Activated CD4-positive, alpha-beta T cell treated with anti-CD3 and anti-CD28 coated beads for 24 hours (primary cell): ENCODE measurements around the gene NFIA.

ENCODE experiments used
- DNase-seq, 2 donors: peaks; one replicate each; pipeline ENCODE4 v3.0.0-alpha.2; 2020; ENCODE audit warnings: low read depth in 2 of 2

Gene NFIA

DNA sequence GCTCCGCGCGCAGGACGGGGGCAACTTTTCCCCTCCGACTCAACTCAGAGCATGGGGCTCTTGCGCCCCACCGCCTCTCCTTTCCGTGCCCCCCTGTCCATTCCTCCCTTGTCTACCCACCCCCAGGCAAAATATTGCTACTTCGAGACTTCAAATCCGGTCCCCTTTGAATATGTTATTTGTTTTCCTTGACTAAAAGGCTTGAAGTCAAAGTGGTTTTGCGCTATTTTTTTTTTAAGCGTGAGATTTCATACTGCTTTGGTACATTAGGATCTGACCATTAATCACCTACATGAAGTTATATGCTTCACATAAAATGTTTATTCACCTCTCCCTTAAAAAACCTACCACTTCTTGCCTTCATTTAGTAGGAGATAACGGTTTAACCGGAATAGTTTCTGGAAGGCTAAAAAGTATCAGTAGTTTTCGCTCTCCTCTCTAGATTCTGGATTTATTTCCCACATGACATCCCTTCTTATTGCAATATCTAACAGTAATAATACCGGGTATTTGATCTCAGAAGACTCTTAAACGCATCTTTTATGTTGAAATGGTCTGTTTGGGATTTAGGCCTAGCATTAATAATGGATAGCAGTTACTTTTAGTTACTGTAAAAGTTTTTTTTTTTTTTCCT, 1.6 kb downstream of the NFIA start:
- no peak for DNase-seq

DNA sequence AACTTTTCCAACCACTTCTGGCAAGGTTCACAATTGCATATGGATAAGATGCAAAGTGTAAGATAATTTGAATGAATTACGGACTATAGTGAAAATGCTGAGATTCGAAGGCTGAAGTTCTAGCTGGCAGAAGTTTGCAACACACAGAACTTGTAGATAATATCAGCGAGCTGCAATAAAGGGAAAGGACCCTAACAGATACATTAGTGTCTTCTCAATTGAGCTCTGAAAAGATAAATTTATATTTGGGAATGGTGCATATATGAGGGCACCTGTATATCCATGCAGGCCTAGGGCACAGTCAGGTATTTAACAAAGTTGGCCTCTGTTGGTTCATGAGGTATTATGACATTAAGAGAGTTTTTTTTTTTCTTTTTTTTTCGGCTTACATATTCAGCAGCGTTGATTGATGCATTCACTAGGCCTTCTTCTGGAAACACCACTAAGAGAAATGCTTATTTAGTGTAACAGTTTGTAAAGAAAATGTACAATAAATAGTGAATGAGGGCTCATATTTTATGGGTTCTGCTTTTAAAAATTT, 2.2 kb downstream of the NFIA start:
- DNase-seq = no peak

DNA sequence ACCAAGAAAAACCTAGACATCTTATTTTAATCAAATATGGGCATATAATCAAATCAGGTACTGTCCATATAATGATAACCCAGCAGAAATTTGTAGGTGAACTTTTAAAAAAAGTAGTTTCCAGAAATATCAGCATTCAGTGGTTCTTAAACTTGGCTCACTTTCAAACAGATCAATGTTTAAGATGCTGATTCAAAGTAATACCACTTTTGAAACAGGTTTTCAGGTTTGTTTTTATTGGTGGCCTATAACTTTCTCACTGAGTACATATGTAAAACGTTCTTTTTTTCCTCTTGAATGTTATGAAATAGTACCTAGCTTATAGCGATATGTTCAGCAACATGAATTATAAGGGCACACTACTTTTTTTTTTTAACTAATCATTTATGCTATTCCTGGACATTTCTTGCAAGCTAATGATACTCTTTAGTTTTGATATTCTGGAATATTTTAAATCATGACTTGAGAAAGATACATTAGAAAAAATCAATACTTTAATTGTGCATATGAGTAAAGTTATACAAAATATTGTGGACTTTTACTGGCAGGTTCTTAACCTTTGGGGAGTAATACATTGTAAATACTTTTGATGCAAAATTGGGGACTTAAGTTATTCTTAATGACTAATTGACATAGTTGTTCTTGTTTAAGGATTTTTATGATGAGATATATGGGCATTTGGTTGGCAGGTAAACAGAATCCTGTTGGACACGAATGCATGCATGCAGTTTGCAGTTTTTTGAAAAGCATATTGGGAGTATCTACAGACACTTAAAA, 3.0 kb downstream of the NFIA start:
- DNase-seq = no peak

DNA sequence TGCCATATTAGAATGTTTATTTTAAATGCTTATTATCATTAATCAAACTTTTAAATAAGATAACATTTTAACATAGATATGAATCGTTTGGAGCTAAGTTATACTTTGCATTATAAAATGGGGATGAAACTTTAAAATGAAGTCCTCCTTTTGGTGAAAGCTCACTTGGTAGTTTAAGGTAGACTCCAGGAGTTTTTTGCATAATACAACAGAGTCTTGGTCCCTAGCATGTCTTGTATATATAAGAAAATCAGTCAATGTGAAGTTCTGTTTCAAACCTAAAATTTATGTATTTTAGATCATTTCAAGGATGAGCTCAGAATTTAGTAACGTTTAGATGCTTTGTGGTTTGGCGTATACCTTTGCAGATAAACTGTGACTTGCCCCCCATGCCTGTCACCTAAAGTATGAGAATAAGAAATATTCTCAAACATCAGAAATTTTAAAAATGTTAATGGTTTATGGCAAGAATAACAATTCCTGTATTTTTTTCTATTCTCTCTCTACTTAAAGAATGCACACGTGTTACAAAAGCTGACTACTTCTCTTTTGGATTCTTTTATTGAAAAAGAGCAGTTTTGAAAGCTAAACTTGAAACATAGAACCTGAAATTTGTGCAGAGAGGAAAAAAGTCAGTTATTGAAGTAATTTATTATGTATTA, 3.8 kb downstream of the NFIA start:
- no peak for DNase-seq

DNA sequence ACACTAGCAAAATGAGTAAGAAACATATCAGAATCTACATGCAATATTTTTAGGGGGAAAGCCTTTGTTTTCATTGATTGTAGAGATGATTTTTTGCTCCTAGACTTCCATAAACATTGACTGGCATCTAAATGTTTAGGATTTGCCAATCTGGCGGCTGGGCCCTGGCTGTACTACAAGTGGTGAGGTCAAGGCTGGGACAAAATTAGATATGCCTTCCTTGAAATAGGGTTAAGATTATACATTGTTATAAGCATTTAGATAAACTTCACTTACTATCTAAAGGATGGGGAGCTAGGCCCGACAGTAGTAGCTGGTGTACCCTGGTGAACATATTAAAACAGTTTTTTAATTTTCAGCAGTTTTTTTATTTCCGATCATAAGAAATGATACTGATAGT, 5.2 kb downstream of the NFIA start:
- DNase-seq = no peak

DNA sequence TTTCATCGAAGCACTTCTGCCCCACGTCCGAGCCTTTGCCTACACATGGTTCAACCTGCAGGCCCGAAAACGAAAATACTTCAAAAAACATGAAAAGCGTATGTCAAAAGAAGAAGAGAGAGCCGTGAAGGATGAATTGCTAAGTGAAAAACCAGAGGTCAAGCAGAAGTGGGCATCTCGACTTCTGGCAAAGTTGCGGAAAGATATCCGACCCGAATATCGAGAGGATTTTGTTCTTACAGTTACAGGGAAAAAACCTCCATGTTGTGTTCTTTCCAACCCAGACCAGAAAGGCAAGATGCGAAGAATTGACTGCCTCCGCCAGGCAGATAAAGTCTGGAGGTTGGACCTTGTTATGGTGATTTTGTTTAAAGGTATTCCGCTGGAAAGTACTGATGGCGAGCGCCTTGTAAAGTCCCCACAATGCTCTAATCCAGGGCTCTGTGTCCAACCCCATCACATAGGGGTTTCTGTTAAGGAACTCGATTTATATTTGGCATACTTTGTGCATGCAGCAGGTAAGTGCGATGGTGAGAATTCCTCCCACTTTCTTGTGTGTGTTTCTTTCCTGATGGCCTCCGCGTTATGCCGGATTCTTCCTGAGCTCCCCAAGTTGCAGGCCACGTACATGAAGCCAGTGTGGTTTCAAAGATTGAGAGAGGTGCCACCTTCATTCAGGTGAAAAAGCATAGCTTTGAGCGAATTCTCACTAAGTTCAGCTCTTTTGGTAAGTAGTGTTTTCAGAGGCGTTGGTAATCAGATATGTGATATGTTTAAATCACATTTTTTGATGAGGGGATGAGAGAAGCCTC, 6.0 kb downstream of the NFIA start:
- no peak for DNase-seq

DNA sequence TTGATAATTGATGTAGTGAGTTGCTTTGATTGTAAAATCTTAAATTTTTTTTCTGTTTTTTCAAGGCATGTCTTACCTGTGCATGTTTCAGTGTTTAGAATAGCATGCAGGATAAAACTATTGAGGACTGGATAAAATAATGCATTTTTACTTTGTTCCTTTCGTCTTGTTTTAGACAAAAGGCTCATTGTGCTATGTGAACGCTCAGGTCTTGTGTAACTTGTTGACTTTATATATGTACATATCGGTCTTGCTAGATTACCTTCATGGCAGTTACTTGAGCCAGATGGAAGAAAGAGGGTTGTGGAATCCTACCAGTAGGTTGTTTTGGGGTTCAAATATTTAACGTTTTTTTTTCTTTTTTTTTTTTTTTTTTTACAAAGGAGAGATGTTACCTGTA, 7.0 kb downstream of the NFIA start:
- DNase-seq = no peak

DNA sequence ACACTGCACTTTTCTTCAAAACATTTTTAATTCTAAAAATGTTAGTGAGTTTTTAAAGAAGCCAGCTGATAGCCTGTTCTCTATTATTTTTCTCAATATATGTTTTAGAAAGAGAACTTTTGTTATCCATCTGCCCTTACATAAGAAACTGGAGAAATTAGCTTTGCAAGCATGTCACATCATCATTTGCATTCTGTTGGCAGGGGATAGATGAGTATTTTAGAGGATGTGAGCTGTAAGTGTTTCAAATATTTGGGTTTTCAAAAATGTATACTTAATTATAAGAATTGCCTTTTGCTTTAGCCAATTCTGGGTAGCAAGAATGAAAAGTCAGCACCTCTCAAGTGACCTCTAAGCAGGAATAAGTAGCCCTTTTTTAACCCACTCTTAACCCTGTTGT, 7.4 kb downstream of the NFIA start:
- DNase-seq = no peak

DNA sequence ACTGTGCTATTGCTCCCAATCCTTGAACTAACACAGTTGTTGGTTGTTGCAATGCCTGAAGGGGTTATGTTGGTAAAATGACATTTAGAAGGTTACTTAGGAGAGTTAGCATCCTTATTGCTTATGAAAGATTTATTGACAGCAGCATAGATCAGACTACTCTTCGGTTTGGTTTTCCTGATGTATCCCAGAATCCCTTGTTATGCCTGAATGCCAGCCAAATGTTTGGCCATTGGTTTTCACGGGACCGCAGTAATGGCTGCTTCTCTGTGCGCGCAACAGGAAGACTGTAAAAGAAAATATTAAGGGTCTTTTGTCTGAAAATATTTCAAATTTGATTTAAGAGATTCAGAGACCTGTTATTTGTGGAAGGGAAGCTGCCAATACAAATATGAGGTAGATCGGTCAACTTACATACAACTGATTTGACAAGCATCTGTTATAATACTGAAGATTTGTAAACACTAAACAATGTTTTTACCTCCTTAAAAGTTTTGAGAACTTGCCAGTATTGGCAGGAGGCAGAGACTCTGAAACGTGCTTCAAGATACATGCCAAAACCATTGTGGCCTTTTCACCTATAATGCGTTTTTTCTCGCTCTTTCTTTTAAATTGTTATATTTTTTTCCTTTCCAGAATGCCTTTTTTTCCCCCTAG, 8.3 kb downstream of the NFIA start:
- DNase-seq = no peak

DNA sequence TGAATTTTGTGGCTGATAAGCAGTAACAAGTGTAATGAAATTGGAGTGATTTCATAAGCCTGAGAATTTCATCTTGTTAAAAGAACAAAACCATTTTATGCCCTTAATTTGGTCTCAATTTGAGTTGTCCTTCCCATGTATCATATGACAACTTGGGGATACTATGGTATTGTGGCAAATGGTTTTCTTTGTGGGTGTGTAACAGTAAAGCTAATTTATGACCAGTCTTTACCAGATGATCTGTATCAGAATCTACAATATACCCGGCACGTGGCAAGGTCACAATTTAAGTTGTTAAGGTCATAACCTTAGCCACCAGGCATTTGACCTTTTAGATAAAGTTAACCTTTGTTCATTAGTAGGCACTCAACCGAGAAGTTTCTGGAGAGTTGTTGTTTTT, 9.1 kb downstream of the NFIA start:
- DNase-seq = no peak

DNA sequence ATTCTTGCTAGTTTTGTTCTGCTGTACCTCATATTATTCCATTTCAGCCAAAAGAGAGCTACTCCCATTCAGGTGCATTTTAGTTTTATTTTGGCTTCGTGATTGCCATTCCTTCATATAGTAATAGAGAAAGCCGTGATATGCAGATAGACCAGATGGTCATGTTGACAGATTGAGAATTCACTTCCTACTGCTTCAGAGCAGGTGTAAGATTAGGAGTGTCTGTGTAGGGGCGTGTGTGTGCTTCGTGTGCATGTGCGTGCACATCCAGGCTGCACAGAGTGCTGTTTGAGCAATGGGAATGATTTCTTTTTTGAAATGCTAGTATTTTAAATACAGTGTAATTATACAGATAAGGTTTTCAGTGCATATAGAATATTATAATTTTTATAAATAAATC, 10.3 kb downstream of the NFIA start:
- DNase-seq = no peak

DNA sequence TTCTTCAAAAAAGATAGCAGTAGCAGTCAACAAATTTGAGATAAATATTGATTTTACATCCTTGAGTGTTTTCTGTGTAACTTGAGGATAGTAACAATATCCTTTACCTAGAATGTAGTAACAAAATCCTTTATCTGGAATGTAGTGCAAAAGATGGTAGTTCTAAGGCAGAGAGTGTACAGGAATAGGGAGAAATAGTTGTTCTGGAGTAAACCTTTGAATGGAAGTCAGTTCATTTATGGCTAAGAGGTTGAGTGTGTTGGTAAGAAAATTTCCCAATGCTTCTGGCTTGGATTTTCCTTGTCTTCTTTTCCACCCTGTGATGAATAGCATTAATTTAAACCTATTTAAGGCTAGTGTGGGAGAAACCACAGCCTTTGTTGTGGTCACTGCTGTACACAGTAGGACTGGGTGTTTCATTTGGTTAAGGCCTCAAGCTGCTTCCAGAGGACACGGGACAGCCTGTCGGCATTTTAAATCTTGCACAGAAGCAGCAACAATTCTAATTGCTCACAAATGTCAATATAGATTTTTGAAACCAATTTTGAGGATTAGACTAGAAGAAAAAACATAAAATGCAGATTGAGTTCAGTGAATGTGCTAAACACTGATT, 11.3 kb downstream of the NFIA start:
- no peak for DNase-seq

DNA sequence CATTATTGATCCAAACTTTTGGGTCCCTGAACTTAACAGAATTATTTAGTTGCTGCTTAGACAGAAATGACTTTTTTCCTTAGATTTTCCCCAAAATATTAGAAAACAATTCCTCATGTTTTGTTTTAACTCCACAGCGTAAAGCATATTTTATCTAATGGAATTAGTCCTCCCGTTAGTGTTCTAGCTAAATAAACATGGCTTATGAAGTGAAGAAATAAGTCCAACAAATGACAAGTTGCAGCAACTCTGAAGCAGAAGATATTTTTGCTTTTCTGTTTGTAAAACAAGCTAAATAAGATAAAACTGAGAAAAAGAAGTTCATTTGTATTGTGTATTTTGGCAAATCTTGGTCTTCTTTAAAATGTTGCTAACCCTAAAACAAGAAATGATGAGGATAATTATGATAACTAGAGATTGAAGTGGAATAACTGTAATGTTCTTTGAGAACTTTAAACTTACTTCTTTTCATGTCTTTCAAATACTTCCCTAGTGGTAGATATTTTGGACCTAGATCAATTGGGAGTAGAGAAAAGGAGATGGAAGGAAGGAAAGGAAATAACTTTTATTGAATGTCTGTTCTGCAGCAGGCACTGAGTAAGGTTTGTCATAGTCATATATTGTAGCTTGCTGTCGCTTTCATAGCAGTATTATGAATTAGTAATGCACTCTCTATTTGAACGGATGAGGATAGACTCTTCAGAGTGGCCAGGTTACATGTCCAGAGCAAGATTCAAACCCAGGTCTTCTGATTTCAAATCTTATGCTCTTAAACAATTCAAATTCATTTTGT, 12.5 kb downstream of the NFIA start:
- no peak for DNase-seq

DNA sequence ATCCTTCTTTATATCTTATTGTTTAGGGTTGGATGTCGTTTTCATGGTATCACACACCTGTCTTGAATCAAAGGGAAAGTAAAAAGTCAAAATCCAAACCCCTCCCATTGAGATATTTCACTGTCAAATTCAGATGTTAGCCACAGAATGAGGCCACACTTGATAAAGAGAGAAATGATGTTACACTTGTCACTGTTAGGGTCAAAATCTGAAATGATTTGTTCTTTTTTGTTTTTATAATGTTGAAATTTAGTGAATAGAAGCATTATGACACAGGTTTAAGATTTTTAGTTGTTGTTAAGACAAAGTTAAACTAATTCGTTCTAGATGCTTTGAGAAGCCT, 13.1 kb downstream of the NFIA start:
- DNase-seq = no peak

DNA sequence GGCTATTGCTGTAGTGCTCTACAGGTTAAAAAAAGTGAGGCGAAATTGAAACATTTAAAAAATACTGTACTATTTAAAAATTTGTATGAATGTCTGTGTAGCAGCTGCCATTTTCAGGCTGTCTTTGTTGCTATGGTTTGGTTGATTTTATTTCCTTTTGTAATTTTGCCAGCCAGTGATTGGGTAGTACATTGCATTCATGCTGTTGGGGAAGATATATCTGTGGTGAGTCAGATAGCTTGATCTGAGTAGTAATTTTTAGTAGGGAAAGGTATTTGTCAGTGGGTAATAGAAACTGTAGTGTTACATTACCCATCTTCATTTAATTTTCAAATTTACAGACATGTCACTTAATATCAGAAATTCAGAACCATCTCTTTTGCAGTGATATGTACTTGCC, 15.0 kb downstream of the NFIA start:
- no peak for DNase-seq

DNA sequence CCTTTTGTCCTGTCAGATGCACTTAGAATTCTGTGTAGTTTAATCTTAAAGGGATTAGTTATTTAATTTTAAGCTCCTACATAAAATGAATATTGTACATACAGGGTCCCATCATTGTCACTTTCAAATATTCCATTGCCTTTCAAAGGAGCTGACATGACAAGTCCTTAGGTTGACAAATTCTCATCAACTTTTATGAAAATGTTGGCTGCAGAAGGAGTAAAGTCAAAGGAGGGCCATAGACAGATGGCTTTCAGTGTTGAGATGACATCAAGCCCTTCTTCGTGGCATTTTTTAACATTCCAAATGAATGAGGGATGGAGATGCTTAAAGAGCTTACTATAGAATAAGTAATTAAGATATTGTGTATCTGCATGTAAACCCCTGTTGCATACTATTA, 15.4 kb downstream of the NFIA start:
- no peak for DNase-seq

DNA sequence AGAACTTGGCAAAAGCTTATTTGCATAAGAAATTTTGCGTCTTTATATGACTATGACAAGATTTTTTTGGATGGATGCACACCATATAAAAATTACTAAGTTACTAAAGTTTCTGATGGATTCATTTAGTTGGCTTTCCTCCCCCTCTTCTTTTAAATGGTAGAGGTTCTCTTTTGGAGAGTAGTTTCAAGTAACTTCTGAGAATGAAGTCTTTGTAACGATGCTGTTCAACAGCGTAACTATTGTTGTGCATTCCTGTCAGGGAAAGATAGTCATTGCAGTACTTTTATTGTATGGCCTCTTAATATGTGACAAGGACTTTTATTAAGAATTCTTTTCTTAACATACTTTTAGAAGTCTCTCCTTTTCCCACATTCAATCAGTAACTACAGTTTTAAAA, 16.0 kb downstream of the NFIA start:
- no peak for DNase-seq

DNA sequence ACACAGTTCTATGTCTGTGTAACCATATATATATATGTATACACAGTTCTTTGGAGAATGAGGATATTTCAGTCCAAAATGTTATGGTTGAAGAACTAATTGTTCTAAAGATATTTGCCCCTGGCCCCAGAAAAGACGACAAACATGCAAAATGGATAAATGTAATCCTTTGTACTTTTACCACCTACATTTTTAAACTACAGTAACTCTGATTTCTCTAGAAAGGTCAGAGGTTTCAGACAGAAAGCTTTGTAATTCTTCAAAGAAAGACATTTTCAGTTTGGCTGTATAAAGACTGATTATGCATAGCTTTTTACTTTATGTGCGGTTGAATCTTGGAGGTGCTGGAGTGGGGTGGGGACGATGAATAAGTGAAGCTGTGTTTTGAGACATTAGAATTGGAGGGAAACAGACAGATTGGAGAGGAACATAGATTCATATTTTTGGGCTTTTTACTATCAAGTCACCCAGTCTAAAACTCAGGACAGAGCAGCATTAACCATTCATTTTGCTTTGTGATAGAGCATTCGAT, 16.6 kb downstream of the NFIA start:
- DNase-seq = no peak

DNA sequence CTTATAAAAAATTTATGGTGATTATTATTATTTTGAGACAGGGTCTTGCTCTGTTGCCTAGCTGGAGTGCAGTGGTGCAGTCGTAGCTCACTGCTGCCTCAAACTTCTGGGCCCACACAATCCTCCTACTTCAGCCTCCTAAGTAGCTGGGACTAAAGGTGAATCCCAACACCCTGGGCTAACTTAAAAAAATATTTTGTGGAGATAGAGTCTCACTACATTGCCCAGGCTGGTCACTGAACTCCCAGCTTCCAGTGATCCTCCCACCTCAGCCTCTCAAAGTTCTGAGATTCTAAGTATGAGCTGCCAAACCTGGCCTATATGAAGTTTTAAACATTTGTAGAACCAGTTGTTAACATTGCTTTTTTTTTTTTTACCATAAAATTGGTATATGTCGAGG, 18.2 kb downstream of the NFIA start:
- DNase-seq = no peak

DNA sequence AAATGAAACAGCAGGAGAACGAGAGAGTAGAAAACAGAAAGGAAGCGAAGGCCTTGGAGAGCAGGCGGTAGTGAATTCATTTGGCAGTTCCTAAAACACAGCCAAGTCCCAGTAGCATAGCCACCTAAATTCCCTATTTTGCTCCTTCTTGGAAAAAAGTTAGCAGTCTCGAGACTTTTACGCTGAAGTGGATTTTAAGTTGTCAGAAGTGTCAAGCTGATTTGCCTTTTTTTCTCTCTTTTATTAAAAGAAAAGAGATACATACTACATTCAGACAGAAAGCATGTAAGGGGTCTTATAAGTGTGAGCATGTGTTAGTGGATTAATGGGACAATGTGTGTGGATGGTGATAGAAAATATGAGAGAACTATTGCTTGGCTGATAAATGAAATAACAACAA, 19.2 kb downstream of the NFIA start:
- no peak for DNase-seq
